Chondrocyte (in vitro differentiated cells): Measurements from ENCODE around the gene BOC. TPM values are rescaled to one million over a fixed set of nuclear protein-coding genes. Genes with fewer than 3 reads are reported as not detected.

ENCODE experiments used
- DNase-seq: peaks from one replicate; pipeline ENCODE4 v3.0.0; 2021; ENCODE audit warnings: mixed read lengths, low spot score
- H3K27ac Mint-ChIP-seq: one replicate; pipeline ENCODE4 v1.8.0; 2021; ENCODE audit warnings: mild to moderate bottlenecking, moderate library complexity, mixed read lengths; ENCODE audit not compliant: unreplicated experiment
- H3K27me3 Mint-ChIP-seq: 2 replicates; pipeline ENCODE4 v1.8.0; 2021; ENCODE audit warnings: low read depth, mixed read lengths
- H3K36me3 Mint-ChIP-seq: 2 replicates; pipeline ENCODE4 v1.8.0; 2021; ENCODE audit warnings: low read depth, mixed read lengths
- H3K4me1 Mint-ChIP-seq: 2 replicates; pipeline ENCODE4 v1.8.0; 2021; ENCODE audit warnings: low read depth, mild to moderate bottlenecking, mixed read lengths
- H3K4me3 Mint-ChIP-seq: one replicate; pipeline ENCODE4 v1.8.0; 2021; ENCODE audit warnings: mild to moderate bottlenecking, moderate library complexity, mixed read lengths; ENCODE audit not compliant: unreplicated experiment
- H3K9me3 Mint-ChIP-seq: 2 replicates; pipeline ENCODE4 v1.8.0; 2021; ENCODE audit warnings: low read depth, mixed read lengths
- total RNA-seq: library from RNA; stranded (reverse); gene quantifications from 3 replicates; pipeline ENCODE4 v1.2.1, GENCODE V29; 2021
- TF ChIP-seq, protein P1 (sequence below): fragments of 200-600 bp; sonication (generic); IDR thresholded peaks from 2 replicates; pipeline ENCODE4 v1.5.0; 2021; ENCODE audit warnings: antibody characterized with exemption, mild to moderate bottlenecking, moderate library complexity

The BOC gene
- total RNA-seq, 1 donor from 2014 or later, result 7.3 TPM

GRCh38 chr3:113240841-113241240 is 29.5 kb downstream of the BOC start:
- peaks cover 31% of the 10 kb centered on the region for H3K4me1 Mint-ChIP-seq

GRCh38 chr3:113241292-113242095 is 30.1 kb downstream of the BOC start:
- DNase-seq, result no peak
- TF ChIP-seq, protein P1, sequence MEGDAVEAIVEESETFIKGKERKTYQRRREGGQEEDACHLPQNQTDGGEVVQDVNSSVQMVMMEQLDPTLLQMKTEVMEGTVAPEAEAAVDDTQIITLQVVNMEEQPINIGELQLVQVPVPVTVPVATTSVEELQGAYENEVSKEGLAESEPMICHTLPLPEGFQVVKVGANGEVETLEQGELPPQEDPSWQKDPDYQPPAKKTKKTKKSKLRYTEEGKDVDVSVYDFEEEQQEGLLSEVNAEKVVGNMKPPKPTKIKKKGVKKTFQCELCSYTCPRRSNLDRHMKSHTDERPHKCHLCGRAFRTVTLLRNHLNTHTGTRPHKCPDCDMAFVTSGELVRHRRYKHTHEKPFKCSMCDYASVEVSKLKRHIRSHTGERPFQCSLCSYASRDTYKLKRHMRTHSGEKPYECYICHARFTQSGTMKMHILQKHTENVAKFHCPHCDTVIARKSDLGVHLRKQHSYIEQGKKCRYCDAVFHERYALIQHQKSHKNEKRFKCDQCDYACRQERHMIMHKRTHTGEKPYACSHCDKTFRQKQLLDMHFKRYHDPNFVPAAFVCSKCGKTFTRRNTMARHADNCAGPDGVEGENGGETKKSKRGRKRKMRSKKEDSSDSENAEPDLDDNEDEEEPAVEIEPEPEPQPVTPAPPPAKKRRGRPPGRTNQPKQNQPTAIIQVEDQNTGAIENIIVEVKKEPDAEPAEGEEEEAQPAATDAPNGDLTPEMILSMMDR, result peak; percentile 22
- Mint-ChIP-seq H3K9me3 (no peaks in the 10 kb centered on the region), H3K27ac (peak overlapping the region; percentile 83), H3K27me3 (no peaks in the 10 kb centered on the region), H3K36me3 (no peaks in the 10 kb centered on the region), H3K4me3 (peak overlapping the region; percentile 47), H3K4me1 (peaks cover 36% of the 10 kb centered on the region)

More at GRCh38 chr3:113240841-113241240, 29.5 kb downstream of the BOC start:
- Mint-ChIP-seq H3K4me3 (no peak overlapping the region), H3K9me3 (no peaks in the 10 kb centered on the region), H3K27ac (peak overlapping the region; percentile 60), H3K27me3 (no peaks in the 10 kb centered on the region), H3K36me3 (no peaks in the 10 kb centered on the region)
- TF ChIP-seq, protein P1, result no peak
- no peak for DNase-seq

GRCh38 chr3:113242096-113242581 is 30.8 kb downstream of the BOC start:
- Mint-ChIP-seq H3K27ac (peak overlapping the region; percentile 83), H3K27me3 (no peaks in the 10 kb centered on the region), H3K36me3 (no peaks in the 10 kb centered on the region), H3K9me3 (no peaks in the 10 kb centered on the region), H3K4me3 (peak overlapping the region; percentile 47), H3K4me1 (peaks cover 39% of the 10 kb centered on the region)
- DNase-seq, result no peak
- TF ChIP-seq, protein P1, result no peak

- Mint-ChIP-seq H3K9me3 (no peaks in the 10 kb centered on the region), H3K27me3 (no peaks in the 10 kb centered on the region), H3K36me3 (no peaks in the 10 kb centered on the region), H3K4me3 (no peak overlapping the region), H3K4me1 (peaks cover 44% of the 10 kb centered on the region), H3K27ac (no peak overlapping the region)
- no peak for DNase-seq
- TF ChIP-seq, protein P1, result no peak
Measured at GRCh38 chr3:113243071-113243470, 31.7 kb downstream of the BOC start.

GRCh38 chr3:113243846-113244245 is 32.5 kb downstream of the BOC start:
- no peak for DNase-seq
- Mint-ChIP-seq H3K27ac (no peak overlapping the region), H3K27me3 (no peaks in the 10 kb centered on the region), H3K4me1 (peaks cover 49% of the 10 kb centered on the region), H3K9me3 (no peaks in the 10 kb centered on the region), H3K36me3 (no peaks in the 10 kb centered on the region), H3K4me3 (no peak overlapping the region)
- TF ChIP-seq, protein P1, result no peak
